ENCODE data around the gene PKD1. TPM values are rescaled to one million over a fixed set of nuclear protein-coding genes. Genes with fewer than 3 reads are reported as not detected.

The PKD1 gene
- total and polyA plus RNA-seq, 2 of the 13 experiments (the other 11 are each of a cell fraction or from before 2014, with no cell fraction given) = 22.1 to 23.0 TPM

- Histone ChIP-seq H2AFZ (ENCODE audit: low read length) (no peak overlapping the region), H3K4me3 (replicated peaks in 1 of 3; ENCODE audit: insufficient read depth in 1 of 3, low read depth in 2 of 3, low read length in 3 of 3) (no peak overlapping the region), H3K27ac (ENCODE audit: extremely low read length, insufficient read depth, low read length) (no peak overlapping the region), H3K79me2 (ENCODE audit: insufficient read depth, low read length) (no peaks in the 10 kb centered on the region), H4K20me1 (ENCODE audit: insufficient read depth, low read length) (no peaks in the 10 kb centered on the region), H3K9me3 (ENCODE audit: low read length) (no peaks in the 10 kb centered on the region), H3K9ac (ENCODE audit: insufficient read depth, low read depth, low read length) (no peak overlapping the region), H3K4me1 (ENCODE audit: insufficient read depth, low read length) (peaks cover 17% of the 10 kb centered on the region), H3K36me3 (replicated peaks in 1 of 2; ENCODE audit: control insufficient read depth in 1 of 2, insufficient read depth in 2 of 2, low read length in 2 of 2) (no peaks in the 10 kb centered on the region), H3K27me3 (ENCODE audit: control insufficient read depth in 1 of 2, insufficient read depth in 2 of 2, low read length in 2 of 2) (no peaks in the 10 kb centered on the region), H3K4me2 (ENCODE audit: low read depth, low read length) (no peak overlapping the region)
- no TSS peak for BruUV-seq (replicated peaks)
- 92% methylated on average over 17 of the region's 30 CpGs for WGBS (ENCODE audit: low lambda C conversion rate)
- intact Hi-C loops (cut with micrococcal nuclease; ENCODE audit: unreplicated experiment) (no loop called here), in situ Hi-C loops (cut with HindIII; ENCODE audit: extremely low pct_ligation_motif_present, low pct_unique_long_range_greater_than_20kb) (no loop called here)
- POLR2A ChIA-PET = interaction anchor here (1.5 to 3.5 kb wide), 2 partner anchors 11 to 29 kb away, joined by 3 to 31 read pairs; partner anchors contain the start of gene TRAF7
- CTCF ChIA-PET (ENCODE audit: low intra/inter-chr PET ratio, low total read pairs) = no interaction called here
- no peak for TF ChIP-seq GRHL1 (CRISPR knock-in tag; conservative IDR thresholded peaks at IDR 0.05)
- no peak for TF ChIP-seq ZBTB1 (CRISPR knock-in tag; IDR thresholded peaks at IDR 0.05; ENCODE audit: borderline replicate concordance)
- TF ChIP-seq, protein P1, sequence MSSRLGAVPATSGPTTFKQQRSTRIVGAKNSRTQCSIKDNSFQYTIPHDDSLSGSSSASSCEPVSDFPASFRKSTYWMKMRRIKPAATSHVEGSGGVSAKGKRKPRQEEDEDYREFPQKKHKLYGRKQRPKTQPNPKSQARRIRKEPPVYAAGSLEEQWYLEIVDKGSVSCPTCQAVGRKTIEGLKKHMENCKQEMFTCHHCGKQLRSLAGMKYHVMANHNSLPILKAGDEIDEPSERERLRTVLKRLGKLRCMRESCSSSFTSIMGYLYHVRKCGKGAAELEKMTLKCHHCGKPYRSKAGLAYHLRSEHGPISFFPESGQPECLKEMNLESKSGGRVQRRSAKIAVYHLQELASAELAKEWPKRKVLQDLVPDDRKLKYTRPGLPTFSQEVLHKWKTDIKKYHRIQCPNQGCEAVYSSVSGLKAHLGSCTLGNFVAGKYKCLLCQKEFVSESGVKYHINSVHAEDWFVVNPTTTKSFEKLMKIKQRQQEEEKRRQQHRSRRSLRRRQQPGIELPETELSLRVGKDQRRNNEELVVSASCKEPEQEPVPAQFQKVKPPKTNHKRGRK (CRISPR knock-in tag; IDR thresholded peaks at IDR 0.05) = no peak
- no peak for TF ChIP-seq SMC3 (IDR thresholded peaks at IDR 0.05; ENCODE audit: low read length)
- no peak for TF ChIP-seq ZNF891 (CRISPR knock-in tag; IDR thresholded peaks at IDR 0.05)
- TF ChIP-seq ZFP62 (CRISPR knock-in tag; IDR thresholded peaks at IDR 0.05) = no peak
- no peak for TF ChIP-seq TRAFD1 (CRISPR knock-in tag; IDR thresholded peaks at IDR 0.05; ENCODE audit: borderline replicate concordance)
- no peak for TF ChIP-seq KLF16 (CRISPR knock-in tag; IDR thresholded peaks at IDR 0.05)
- DNase-seq (ENCODE audit: low spot score) (no peak), FAIRE-seq (no peak), ATAC-seq (no peak)
Measured at GRCh38 chr16:2183671-2184070, 48.0 kb upstream of the PKD1 start.
